Measurements from ENCODE around the gene CFP.

The CFP gene

GRCh38 chrX:47597222-47597621 lies 32.5 kb downstream of the CFP start:
- DNase-seq, result no peak

GRCh38 chrX:47596256-47596655 lies 33.5 kb downstream of the CFP start:
- DNase-seq, result no peak

DNA sequence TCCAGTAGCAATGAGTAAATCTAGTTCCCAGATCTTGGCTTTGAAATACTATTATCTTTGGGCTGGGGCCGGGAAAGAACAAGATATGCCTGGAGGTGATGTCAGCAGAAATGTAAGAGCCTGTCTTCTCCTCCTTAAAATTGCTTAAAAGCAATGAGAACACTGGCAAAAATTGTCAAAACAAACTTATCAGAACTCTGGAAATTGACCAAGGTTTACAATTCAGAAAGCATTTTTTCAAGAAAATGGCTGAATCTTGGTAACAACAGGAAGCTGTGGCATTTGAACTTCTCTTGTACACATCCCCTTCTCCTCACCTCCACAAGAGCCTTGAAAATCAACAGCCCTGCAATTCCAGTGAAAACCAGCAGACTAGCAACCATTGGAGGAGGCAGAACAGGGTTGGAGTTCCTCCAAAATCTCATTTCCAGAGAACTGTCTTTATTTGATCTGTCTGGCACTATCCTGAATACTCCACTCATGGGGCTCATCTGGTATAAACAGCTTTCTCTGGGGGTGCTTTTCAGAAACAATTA lies 33.9 kb downstream of the CFP start:
- no peak for DNase-seq

DNA sequence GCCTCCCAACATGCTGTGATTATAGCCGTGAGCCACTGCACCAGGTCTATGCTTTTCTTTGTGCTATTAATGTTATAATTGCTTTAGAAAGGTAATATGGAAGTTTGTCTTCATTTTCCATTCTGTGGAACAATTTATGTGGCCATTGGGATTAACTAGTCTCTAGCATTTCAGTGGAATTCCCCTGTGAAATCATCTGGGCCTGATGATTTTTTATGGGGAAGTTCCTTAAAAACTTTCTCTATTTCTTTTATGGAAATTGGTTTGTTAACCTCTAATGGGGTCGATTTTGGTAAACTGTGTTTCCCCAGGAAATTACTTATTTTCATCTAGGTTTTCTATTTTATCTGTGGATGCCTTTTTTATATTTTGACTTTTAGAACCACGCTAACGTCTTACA lies 36.2 kb downstream of the CFP start:
- DNase-seq, result no peak

DNA sequence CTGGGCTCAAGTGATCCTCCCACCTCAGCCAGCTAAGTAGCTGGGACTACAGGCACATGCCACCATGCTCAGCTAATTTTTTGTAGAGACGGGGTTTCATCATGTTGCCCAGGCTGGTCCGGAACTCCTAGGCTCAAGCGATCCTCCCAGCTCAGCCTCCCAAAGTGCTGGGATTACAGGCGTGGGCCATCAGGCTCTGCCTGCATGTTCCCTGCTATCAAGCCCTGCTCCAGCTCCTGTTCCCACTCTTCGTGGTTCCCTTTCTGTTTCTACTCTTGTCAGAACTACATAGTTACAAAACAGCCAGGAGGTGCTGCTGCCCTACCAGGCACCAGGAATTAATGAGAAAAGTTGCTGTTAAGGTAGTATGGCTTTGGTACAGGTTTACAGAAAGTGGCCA lies 38.7 kb downstream of the CFP start:
- DNase-seq, result no peak

GRCh38 chrX:47587906-47588735 lies 41.6 kb downstream of the CFP start:
- no peak for DNase-seq

- no peak for DNase-seq
Observed at GRCh38 chrX:47587091-47587891, 42.4 kb downstream of the CFP start.

GRCh38 chrX:47586043-47586787 lies 43.5 kb downstream of the CFP start:
- no peak for DNase-seq

DNA sequence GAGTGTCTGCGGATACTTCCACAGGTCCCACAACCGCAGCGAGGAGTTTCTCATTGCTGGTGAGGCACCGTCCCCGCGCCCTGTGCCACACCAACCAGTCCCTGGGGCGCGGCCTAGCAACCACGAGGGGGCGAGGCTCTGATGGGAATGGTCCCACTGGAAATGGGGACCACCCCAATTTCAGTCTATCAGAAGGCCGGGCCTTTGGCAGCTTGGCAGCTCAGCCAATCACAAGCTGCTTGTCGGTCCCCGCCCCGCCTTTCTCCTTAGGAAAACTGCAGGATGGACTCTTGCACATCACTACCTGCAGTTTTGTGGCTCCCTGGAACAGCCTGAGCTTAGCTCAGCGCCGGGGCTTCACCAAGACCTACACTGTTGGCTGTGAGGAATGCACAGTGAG lies 44.5 kb downstream of the CFP start:
- no peak for DNase-seq

- no peak for DNase-seq
Observed at GRCh38 chrX:47584714-47585113, 45.0 kb downstream of the CFP start.

DNA sequence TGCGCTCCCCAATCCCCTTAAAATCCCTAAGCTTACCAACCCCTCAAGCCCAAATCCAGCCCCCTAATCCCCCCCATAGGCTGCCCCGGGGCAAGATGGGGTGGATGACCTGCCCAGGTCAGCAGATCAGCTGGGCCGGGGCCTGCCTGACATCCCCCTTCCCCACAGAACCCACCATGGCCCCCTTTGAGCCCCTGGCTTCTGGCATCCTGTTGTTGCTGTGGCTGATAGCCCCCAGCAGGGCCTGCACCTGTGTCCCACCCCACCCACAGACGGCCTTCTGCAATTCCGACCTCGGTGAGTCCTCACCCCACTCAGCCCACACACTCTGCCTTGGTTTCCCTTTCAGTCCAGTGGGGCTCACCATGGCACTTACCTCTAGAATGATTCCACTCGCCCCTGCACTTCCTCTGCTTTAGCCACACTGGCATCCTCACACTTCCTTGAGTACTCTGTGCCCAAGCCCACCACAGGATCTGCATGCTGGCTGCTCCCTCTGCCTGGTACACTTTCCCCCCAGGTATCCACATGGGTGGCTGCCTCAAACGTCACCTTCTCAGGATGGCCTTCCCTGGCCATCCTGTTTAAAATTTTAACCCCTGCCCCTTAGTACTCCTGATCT lies 46.4 kb downstream of the CFP start:
- no peak for DNase-seq

- peak; percentile 64 for DNase-seq
Observed at GRCh38 chrX:47581731-47582647, 47.7 kb downstream of the CFP start, which contains the start of gene TIMP1. TSS of gene TIMP1 (plus strand) at chrX:47582436. CDS start at chrX:47583416, 980 bp downstream.

GRCh38 chrX:47579537-47579936 lies 50.2 kb downstream of the CFP start:
- DNase-seq, result no peak

DNA sequence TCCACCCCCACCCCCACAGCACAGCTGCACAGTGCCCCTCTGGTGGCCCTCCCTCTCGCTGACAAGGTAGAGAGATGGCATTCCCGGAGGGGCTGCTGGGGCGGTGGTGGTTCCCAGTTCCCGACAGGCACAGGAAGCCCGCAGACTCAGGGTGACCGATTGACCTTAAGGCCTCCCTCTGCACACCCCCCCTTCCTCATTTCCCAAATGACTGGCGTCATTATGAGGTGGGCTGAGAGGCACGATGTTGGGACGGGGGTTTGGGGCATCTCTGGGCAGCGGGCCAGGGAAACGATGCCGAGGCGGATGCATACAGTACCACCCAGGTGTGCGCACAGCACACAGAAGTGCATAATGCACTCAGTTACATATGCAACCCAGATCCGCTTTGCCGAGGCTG lies 51.0 kb downstream of the CFP start:
- no peak for DNase-seq

DNA sequence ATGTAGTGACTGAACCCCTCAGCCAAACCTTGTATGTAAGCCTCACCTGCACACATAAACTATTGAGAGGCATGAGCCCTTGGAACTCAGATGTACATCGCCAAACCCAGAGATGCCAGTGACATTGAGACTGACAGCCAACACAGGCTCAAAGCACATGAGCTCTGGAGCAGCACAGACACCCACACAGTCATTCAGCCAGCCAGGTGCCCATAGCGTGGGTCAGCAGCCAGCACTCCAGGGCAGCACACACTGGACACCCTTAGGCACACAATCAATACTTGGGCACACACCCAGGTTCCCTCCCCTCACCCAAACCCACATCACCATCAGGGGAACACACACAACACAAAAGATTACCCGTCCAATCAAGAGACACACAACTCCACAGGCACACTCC lies 51.8 kb downstream of the CFP start:
- DNase-seq, result no peak

DNA sequence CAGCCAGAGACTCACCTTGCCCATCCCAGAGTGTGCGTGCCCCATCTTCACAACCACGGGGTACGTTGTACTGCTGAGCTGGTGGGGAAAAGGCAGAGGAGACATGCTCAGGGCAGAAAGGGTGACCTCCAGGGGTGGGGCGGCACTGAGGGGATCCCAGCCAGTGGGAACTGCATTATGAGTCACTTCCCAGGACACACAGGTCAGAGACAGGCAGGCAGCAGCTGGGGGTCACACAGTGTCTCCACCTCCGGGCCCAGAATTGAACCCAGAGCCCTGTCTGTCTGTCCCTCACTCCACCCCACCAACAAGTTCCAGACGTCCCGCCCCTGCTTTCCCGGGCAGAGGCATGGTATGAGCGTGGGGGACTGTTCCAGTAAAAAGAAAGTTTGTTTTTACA lies 52.3 kb downstream of the CFP start:
- DNase-seq, result no peak

- DNase-seq, result no peak
Observed at GRCh38 chrX:47576021-47576898, 53.5 kb downstream of the CFP start.

DNA sequence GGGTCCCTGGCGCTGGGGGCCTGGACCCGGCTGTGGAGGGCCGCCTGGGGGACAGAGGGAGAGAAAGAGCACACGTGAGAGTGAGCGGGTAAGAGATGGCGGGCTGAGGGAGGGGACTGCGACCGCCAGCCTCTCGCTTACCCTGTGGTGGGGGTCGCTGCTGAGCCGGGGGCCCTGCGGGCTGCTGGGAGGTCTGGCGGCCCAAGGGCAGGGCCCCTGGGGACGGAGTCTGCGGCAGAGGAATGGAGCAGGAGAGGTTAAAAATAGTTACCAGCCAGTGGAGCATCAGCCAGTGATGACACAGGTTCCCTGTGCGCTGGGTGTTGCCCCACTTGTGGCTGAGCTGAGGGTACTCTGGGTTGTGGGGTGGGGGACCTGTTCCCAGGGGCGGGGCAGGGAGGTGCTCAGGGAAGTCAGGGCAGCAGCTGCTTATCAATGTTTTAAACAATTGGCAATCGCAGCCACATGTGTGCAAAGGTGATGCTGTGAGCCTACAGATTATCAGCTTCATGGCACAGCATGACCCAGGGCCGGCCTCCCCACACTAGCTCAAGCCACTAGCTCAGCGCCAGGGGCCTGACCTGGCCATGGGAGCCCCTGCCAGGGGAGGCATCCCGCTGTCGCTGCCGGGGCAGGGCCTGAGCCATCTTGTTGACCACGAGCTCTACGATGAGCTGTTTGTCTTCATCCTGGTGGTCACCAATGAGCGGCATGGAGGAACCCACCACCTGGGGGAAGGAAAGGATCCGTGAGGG lies 55.0 kb downstream of the CFP start:
- DNase-seq, result no peak

GRCh38 chrX:47574076-47574546 lies 55.6 kb downstream of the CFP start:
- no peak for DNase-seq
